ENCODE data around the gene GPC2. TPM values are rescaled to one million over a fixed set of nuclear protein-coding genes. Genes with fewer than 3 reads are reported as not detected.

GPC2 gene
- total RNA-seq: 0.85 and 1.1 TPM in 2 replicates

DNA sequence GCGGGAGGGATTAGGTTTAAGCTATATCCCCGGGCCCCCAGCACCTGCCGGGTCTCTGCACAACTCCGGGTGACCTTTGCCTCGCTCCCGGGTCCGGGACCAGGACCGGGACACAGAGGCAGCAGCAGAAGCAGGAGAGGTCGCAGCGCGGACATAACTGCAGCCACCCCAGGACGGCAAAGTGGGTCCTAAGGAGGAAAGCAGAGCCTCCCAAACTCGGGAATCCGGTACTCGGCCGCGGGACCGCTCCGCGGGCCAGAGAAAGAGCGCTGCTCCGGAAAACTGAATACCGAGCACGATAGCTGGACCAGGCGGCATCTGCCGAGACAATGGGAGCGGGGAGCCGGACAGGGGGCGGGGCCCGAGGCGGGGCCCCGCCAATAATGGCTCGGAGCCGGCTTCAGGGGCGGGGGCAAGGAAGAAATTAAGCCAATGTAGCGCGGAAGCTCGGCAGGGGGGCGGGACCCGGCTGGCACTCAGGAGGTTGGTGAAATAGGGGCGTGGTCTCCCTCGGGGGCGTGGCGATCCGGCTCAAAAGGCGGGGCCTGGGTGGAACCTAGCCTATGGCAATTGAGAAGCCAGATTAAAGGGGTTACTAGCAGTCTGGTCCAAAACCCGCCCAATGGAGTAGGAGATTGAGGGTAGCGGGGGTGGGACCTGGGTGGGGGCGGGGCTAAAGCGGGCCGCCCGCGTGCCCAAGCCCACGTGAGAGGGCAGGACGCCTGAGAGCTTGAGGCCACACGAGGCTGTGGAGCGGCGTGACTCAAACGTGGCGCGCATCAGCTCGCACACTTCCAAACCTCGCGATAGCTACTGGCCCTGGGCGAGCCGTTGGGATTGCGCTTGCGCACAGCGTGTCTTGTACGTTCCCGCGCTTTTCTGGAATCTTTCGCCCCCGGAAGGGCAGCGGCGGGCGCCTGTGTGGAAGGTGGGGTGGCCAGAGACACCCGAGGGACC lies at the start of gene GPC2, which contains the start of gene STAG3:
GPC2 (minus strand) TSS at position 337 of the 957 bp plus-strand sequence; CDS start at position 155, 182 bp downstream.
STAG3 (plus strand) TSS at position 874 of the 957 bp plus-strand sequence. CDS start 2,639 bp downstream, outside the sequence.

DNA sequence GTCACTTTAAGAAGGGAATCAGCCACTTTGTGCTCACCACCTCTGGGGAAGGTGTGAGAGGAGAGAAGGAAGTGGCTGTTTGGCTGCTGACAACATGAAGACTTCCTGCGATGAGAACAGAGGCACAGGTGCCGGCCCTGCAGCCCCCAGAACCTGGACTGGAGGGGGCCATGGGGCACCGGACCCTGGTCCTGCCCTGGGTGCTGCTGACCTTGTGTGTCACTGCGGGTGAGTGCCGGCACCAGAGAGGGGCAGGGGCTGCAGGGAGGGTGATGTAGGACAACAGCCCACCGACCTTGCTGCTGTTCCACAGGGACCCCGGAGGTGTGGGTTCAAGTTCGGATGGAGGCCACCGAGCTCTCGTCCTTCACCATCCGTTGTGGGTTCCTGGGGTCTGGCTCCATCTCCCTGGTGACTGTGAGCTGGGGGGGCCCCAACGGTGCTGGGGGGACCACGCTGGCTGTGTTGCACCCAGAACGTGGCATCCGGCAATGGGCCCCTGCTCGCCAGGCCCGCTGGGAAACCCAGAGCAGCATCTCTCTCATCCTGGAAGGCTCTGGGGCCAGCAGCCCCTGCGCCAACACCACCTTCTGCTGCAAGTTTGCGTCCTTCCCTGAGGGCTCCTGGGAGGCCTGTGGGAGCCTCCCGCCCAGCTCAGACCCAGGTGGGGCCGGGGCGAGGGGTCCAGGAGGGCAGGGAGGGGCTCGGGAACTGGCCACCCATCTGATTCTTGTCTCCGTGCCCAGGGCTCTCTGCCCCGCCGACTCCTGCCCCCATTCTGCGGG lies 42.8 kb upstream of the GPC2 start, which contains the start of gene PVRIG:
PVRIG (plus strand) TSS at position 149 of the 785 bp plus-strand sequence; CDS start at position 171, 22 bp downstream.

GRCh38 chr7:100158229-100159098 lies 18.7 kb downstream of the GPC2 start, which contains the start of gene TRAPPC14:
TRAPPC14 (minus strand) TSS chr7:100158723; CDS start chr7:100158499, 224 bp downstream.

DNA sequence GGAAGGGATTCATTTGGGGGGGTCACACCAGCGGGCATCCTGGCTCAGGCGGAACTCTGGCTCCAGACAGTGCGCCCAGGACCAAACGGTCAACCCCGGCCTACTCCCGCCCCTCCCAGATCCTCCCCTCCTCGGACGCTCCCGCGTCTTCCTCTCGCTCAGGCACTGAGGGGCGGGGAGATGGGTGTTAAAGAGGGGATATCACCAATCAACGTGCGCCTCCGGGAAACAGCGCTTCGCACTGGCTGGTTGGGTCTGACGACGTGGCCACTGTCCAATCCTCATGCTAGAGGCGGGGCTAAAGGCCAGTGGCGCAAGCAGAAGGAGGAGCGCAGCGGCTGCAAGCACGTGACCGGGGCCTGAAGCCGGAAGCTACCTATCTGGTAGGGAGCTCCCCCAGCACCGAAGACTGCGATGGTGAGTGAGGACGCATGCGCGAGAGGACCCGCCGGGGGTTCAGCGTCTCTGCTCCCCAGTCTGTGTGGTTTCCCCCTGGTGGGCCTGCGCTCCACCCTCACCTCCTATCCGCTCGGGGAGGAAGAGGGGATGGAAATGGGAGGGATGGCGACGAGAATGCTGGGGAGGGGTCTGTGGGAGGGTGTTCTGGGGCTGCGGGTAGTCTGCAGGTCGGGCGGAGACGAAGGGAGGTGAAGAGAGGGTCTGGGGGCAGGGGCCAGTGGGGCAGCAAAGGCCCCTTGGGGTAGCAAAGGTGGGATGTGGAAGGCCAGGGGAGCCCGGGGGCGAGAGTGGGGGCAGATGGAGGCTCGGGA lies 28.4 kb downstream of the GPC2 start, which contains the start of gene LAMTOR4:
LAMTOR4 (plus strand) TSS at position 360 of the 770 bp plus-strand sequence; CDS start at position 415, 55 bp downstream.

GRCh38 chr7:100126931-100127865 lies 50.0 kb downstream of the GPC2 start, which contains the start of gene MBLAC1:
MBLAC1 (plus strand) TSS chr7:100126967; CDS start chr7:100127396, 429 bp downstream.

Other genes with a start within 250 kb of the GPC2 start
- gene GJC3, start 247.8 kb downstream of the GPC2 start, total RNA-seq: under 0.01 and 0.09 TPM in 2 replicates
- gene AZGP1, start 201.3 kb downstream of the GPC2 start, total RNA-seq: 0.09 TPM in 1 of 2 replicates, not detected in the other
- gene ZKSCAN1, start 161.8 kb downstream of the GPC2 start, total RNA-seq: 32.1 and 42.8 TPM in 2 replicates
- gene ZSCAN21, start 127.6 kb downstream of the GPC2 start, total RNA-seq: 6.5 and 12.2 TPM in 2 replicates
- 24.7 and 28.8 TPM in 2 replicates for gene ZNF3, start 95.7 kb downstream of the GPC2 start, total RNA-seq
- gene COPS6, start 88.4 kb downstream of the GPC2 start, total RNA-seq: 133 and 170 TPM in 2 replicates
- 18.2 and 18.8 TPM in 2 replicates for gene MCM7, start 76.0 kb downstream of the GPC2 start, total RNA-seq
- 22.0 and 29.0 TPM in 2 replicates for gene AP4M1, start 75.7 kb downstream of the GPC2 start, total RNA-seq
- gene TAF6, start 58.0 kb downstream of the GPC2 start, total RNA-seq: 21.8 and 27.4 TPM in 2 replicates
- 35.8 and 61.8 TPM in 2 replicates for gene CNPY4, start 57.7 kb downstream of the GPC2 start, total RNA-seq
- 2.4 and 2.5 TPM in 2 replicates for gene MBLAC1, start 50.4 kb downstream of the GPC2 start, total RNA-seq
- gene LAMTOR4, start 28.5 kb downstream of the GPC2 start, total RNA-seq: 90.4 and 133 TPM in 2 replicates
- gene TRAPPC14, start 18.7 kb downstream of the GPC2 start, total RNA-seq: 5.8 and 10.4 TPM in 2 replicates
- gene GAL3ST4, start 8.8 kb downstream of the GPC2 start, total RNA-seq: 1.8 and 2.4 TPM in 2 replicates
- gene STAG3, start 537 bp upstream of the GPC2 start, total RNA-seq: 0.28 TPM in 2 replicates
- not detected in 2 replicates for gene PVRIG, start 42.6 kb upstream of the GPC2 start, total RNA-seq
- gene SPDYE3, start 130.3 kb upstream of the GPC2 start, total RNA-seq: not detected in 2 replicates
- gene PILRB, start 180.7 kb upstream of the GPC2 start, total RNA-seq: 3.7 and 6.6 TPM in 2 replicates
- gene PILRA, start 196.1 kb upstream of the GPC2 start, total RNA-seq: 0.18 and 0.28 TPM in 2 replicates